SK-N-SH (cell line): ENCODE measurements around the gene TMEM117. TPM values are rescaled to one million over a fixed set of nuclear protein-coding genes. Genes with fewer than 3 reads are reported as not detected.

Source experiments
- CTCF ChIA-PET: fragments of 300-600, 350-600 bp; formaldehyde crosslinking; extraction: SDS; loops from one replicate; lab custom pipeline; 2021; lab: Yijun Ruan, JAX
- POLR2A ChIA-PET: fragments of 350-600 bp; sonication (Branson Sonifier 250); formaldehyde crosslinking; extraction: SDS; loops from one replicate; lab custom pipeline; 2020; ENCODE audit warnings: antibody characterized with exemption, inconsistent platforms; lab: Yijun Ruan, JAX
- DNase-seq: peaks from one replicate; pipeline ENCODE4 v3.0.0; 2012
- H2AFZ ChIP-seq: fragments of 200-600 bp; sonication (generic); 2 replicates; pipeline ENCODE4 v1.8.1; 2016; ENCODE audit warnings: antibody characterized with exemption, mild to moderate bottlenecking, low read depth
- H3F3A ChIP-seq: fragments of 200-600 bp; sonication (generic); replicated peaks from 2 replicates; pipeline ENCODE3; 2016; ENCODE audit warnings: antibody characterized with exemption, mild to moderate bottlenecking; ENCODE audit not compliant: insufficient read depth
- H3K27ac ChIP-seq, 2 experiments: fragments of 200-500 bp in 1 of 2; fragments of 200-600 bp in 1 of 2; sonication (Bioruptor generic) in 1 of 2; sonication (generic), shearing (Covaris generic) in 1 of 2; 2 replicates each; pipeline versions ENCODE4 v1.5.1 to v1.6.1; 2014 to 2016; ENCODE audit warnings: low read depth in 2 of 2, inconsistent platforms in 1 of 2, low read length in 1 of 2, mild to moderate bottlenecking in 1 of 2, mixed read lengths in 1 of 2
- H3K27me3 ChIP-seq: fragments of 200-600 bp; sonication (generic), shearing (Covaris generic); 2 replicates; pipeline ENCODE4 v1.6.1; 2016; ENCODE audit warnings: mixed run types; ENCODE audit not compliant: insufficient read depth
- H3K36me3 ChIP-seq, 2 experiments: fragments of 200-500 bp in 1 of 2; fragments of 200-600 bp in 1 of 2; sonication (Bioruptor generic) in 1 of 2; sonication (generic) in 1 of 2; replicated peaks in 1 of 2; 2 replicates each; pipeline versions ENCODE3 to v1.5.1; 2014 to 2016; ENCODE audit warnings: low read length in 1 of 2, mild to moderate bottlenecking in 1 of 2; ENCODE audit not compliant: insufficient read depth in 2 of 2, control insufficient read depth in 1 of 2
- H3K4me1 ChIP-seq, 2 experiments: fragments of 200-500 bp in 1 of 2; fragments of 200-600 bp in 1 of 2; sonication (Bioruptor generic) in 1 of 2; sonication (generic), shearing (Covaris generic) in 1 of 2; 2 replicates each; pipeline versions ENCODE4 v1.5.1 to v1.6.1; 2014 to 2016; ENCODE audit warnings: low read depth in 1 of 2, low read length in 1 of 2, mixed run types in 1 of 2; ENCODE audit not compliant: insufficient read depth in 2 of 2, control insufficient read depth in 1 of 2
- H3K4me2 ChIP-seq: fragments of 200-600 bp; sonication (generic), shearing (Covaris generic); 2 replicates; pipeline ENCODE4 v1.6.1; 2017; ENCODE audit warnings: mixed run types
- H3K4me3 ChIP-seq, 2 experiments: fragments of 200-500 bp in 1 of 2; fragments of 200-600 bp in 1 of 2; sonication (Bioruptor generic) in 1 of 2; sonication (generic), shearing (Covaris generic) in 1 of 2; 2 replicates each; pipeline versions ENCODE4 v1.5.1 to v1.8.1; 2014 to 2016; ENCODE audit warnings: low read depth in 2 of 2, inconsistent platforms in 1 of 2, low read length in 1 of 2, mild to moderate bottlenecking in 1 of 2, mixed read lengths in 1 of 2, moderate library complexity in 1 of 2
- H3K79me2 ChIP-seq: fragments of 200-600 bp; sonication (generic); 2 replicates; pipeline ENCODE4 v1.8.1; 2017; ENCODE audit warnings: mild to moderate bottlenecking; ENCODE audit not compliant: insufficient read depth
- H3K9ac ChIP-seq: fragments of 200-600 bp; sonication (generic); 2 replicates; pipeline ENCODE4 v1.6.1; 2017; ENCODE audit warnings: mixed run types
- H3K9me2 ChIP-seq: fragments of 200-600 bp; sonication (generic); 2 replicates; pipeline ENCODE4 v1.6.1; 2017; ENCODE audit warnings: mixed run types
- H3K9me3 ChIP-seq: fragments of 200-600 bp; sonication (generic); 2 replicates; pipeline ENCODE4 v1.6.1; 2017; ENCODE audit warnings: mixed run types, mild to moderate bottlenecking, moderate library complexity
- H4K20me1 ChIP-seq: fragments of 200-600 bp; sonication (generic); 2 replicates; pipeline ENCODE4 v1.6.1; 2017; ENCODE audit warnings: mild to moderate bottlenecking, mixed run types; ENCODE audit not compliant: insufficient read depth
- CTCF ChIP-seq: fragments of 200-600 bp; sonication (generic); IDR thresholded peaks from 2 replicates; pipeline ENCODE4 v1.6.1; 2017; ENCODE audit warnings: antibody characterized with exemption, mild to moderate bottlenecking, moderate library complexity
- EZH2phosphoT487 ChIP-seq: fragments of 200-600 bp; sonication (generic); IDR thresholded peaks from 2 replicates; pipeline ENCODE4 v1.6.1; 2017; ENCODE audit warnings: low read depth, mixed run types, mild to moderate bottlenecking, antibody characterized with exemption, moderate library complexity, borderline replicate concordance
- FOXM1 ChIP-seq: IDR thresholded peaks from 2 replicates; pipeline ENCODE4 v1.4.0; 2012; ENCODE audit warnings: low read depth, mild to moderate bottlenecking
- GATA2 ChIP-seq: sonication (generic); formaldehyde crosslinking; IDR thresholded peaks from 2 replicates; pipeline ENCODE4 v1.5.0; 2020; ENCODE audit warnings: mild to moderate bottlenecking, missing genetic modification reagents
- MEF2A ChIP-seq: IDR thresholded peaks from 2 replicates; pipeline ENCODE4 v1.4.0; 2012; ENCODE audit warnings: low read depth, borderline replicate concordance
- POLR2AphosphoS5 ChIP-seq: IDR thresholded peaks from 2 replicates; pipeline ENCODE4 v1.6.1; 2012; ENCODE audit warnings: low read depth, low read length
- REST ChIP-seq: IDR thresholded peaks from 2 replicates; pipeline ENCODE4 v1.6.1; 2012; ENCODE audit warnings: mild to moderate bottlenecking, low read depth, low read length, moderate library complexity
- RXRA ChIP-seq: IDR thresholded peaks from 2 replicates; pipeline ENCODE4 v1.4.0; 2012; ENCODE audit warnings: low read depth, mild to moderate bottlenecking, borderline replicate concordance
- SMC3 ChIP-seq: IDR thresholded peaks from 2 replicates; pipeline ENCODE4 v1.6.1; 2012; ENCODE audit warnings: low read depth, low read length, improper control_type of control experiment
- TCF12 ChIP-seq: IDR thresholded peaks from 2 replicates; pipeline ENCODE4 v1.4.0; 2012
- ZBTB33 ChIP-seq: IDR thresholded peaks from 2 replicates; pipeline ENCODE4 v1.4.0; 2012; ENCODE audit warnings: low read depth, borderline replicate concordance
- WGBS: methylation state at CpG from one replicate; pipeline ENCODE4 v1.1.6; 2017; ENCODE audit warnings: low lambda C conversion rate; 5-methylcytosine and 5-hydroxymethylcytosine counted together
- polyA plus RNA-seq, 3 experiments: library from polyadenylated mRNA; depleted of rRNA; stranded (reverse); fragments of >200 nt; gene quantifications; 2 replicates each; pipeline ENCODE4 v1.2.3, GENCODE V29; 2012

Gene TMEM117
- polyA plus RNA-seq, 1 of the 3 experiments (the other 2 are of a cell fraction): 0.81 TPM

DNA sequence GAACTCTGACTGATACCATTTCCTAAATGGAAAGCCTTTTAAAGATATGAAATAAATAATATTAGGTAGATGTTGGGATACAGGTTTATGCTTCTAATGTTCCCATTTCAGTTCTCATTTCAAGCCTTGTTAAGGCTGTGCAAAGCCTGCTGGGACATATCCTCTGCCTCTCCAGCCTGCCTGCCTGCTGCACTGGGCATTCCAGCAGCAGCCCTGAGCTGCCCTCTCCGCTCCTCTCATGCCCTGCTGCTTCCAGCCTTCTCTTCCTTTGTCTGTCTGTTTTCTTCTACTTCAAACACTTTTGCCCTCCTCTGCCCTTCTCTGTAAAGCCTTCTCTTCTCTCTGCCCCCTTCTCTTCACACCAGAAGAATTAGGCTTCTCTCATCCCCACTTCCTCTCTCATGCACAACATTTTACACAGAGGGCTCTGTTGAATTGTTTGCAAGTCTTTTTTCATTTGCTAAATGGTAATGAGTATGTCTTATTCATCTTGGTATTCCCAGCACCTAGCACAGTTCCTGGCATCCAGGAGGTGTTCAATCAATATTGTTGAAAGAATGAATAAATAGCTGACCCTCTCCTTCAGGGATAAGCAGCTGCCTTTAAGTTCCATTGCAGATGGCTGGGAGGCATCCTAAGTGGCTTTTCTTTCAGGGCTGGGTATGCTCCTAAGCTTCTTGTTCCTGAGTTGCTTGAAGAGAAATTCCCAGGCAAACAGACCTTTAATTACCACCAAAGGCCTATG is 292.3 kb downstream of the TMEM117 start:
- no peaks in the 10 kb centered on the region for H3K9me2 ChIP-seq
- no peaks in the 10 kb centered on the region for H4K20me1 ChIP-seq
- no peak overlapping the region for H3K27ac ChIP-seq
- no peak overlapping the region for H2AFZ ChIP-seq
- no peaks in the 10 kb centered on the region for H3K36me3 ChIP-seq
- no peaks in the 10 kb centered on the region for H3K9me3 ChIP-seq
- no peak overlapping the region for H3K4me2 ChIP-seq
- H3K27me3 ChIP-seq: no peaks in the 10 kb centered on the region
- H3K4me1 ChIP-seq: no peaks in the 10 kb centered on the region; a peak in 1 of 4 replicates
- TF ChIP-seq CTCF (no peak), EZH2phosphoT487 (no peak), REST (no peak), SMC3 (no peak), FOXM1 (no peak), POLR2AphosphoS5 (no peak), RXRA (no peak), TCF12 (no peak), MEF2A (no peak), GATA2 (no peak), ZBTB33 (no peak)
- TF ChIP-seq, all 33 proteins: peak for 0
- 52% methylated on average over 1 of the region's 1 CpG for WGBS
- Histone ChIP-seq H3K4me3 (no peak overlapping the region), H3F3A (no peaks in the 10 kb centered on the region), H3K79me2 (no peaks in the 10 kb centered on the region), H3K9ac (no peak overlapping the region)
- ChIA-PET POLR2A (no interaction called here), CTCF (interaction anchor here (1.0 kb wide), 1 partner anchor 142 kb away, joined by 3 read pairs; no protein-coding TSS in a partner anchor)
- no peak for DNase-seq
